H1 (cell line): ENCODE data around the gene IL1RAP. TPM values are rescaled to one million over a fixed set of nuclear protein-coding genes. Genes with fewer than 3 reads are reported as not detected.

ENCODE experiments used
- CTCF ChIA-PET: fragments of 300-600 bp; sonication (Branson Sonifier 250); formaldehyde crosslinking; loops from one replicate; lab custom pipeline; 2021; ENCODE audit not compliant: partially characterized antibody; lab: Charles Lee
- POLR2A ChIA-PET: fragments of 300-600 bp; sonication (Branson Sonifier 250); formaldehyde crosslinking; loops from one replicate; lab custom pipeline; 2021; ENCODE audit warnings: inconsistent platforms; ENCODE audit not compliant: partially characterized antibody; lab: Charles Lee
- DNase-seq, 2 experiments: peaks; one replicate each; pipeline versions ENCODE4 v3.0.0 to v3.0.0-alpha.2; 2010 to 2022; ENCODE audit warnings: low spot score in 2 of 2, low read depth in 1 of 2, mixed read lengths in 1 of 2
- FAIRE-seq: peaks from 2 replicates; lab custom pipeline; 2011; peaks lifted over from hg19 to GRCh38; lab: Jason Lieb, UNC
- H2AFZ ChIP-seq: 2 replicates; pipeline ENCODE4 v1.8.1; 2012; ENCODE audit warnings: low read length, inconsistent platforms
- H2AK5ac ChIP-seq: 2 replicates; pipeline ENCODE4 v1.6.1; 2013; ENCODE audit warnings: low read depth, low read length
- H2BK120ac ChIP-seq: replicated peaks from 2 replicates; pipeline ENCODE3; 2013; ENCODE audit warnings: low read depth, low read length, inconsistent platforms
- H2BK12ac ChIP-seq: 2 replicates; pipeline ENCODE4 v1.6.1; 2013; ENCODE audit warnings: low read depth, low read length
- H2BK15ac ChIP-seq: 2 replicates; pipeline ENCODE4 v1.6.1; 2013; ENCODE audit warnings: low read length
- H2BK20ac ChIP-seq: 2 replicates; pipeline ENCODE4 v1.6.1; 2013; ENCODE audit warnings: low read length
- H2BK5ac ChIP-seq: 2 replicates; pipeline ENCODE4 v1.6.1; 2013; ENCODE audit warnings: low read depth, low read length
- H3K14ac ChIP-seq: 2 replicates; pipeline ENCODE4 v1.6.1; 2013; ENCODE audit warnings: inconsistent platforms; ENCODE audit not compliant: insufficient read length
- H3K18ac ChIP-seq: 2 replicates; pipeline ENCODE4 v1.6.1; 2013; ENCODE audit warnings: low read length; ENCODE audit errors: extremely low read depth
- H3K23ac ChIP-seq: 2 replicates; pipeline ENCODE4 v1.6.1; 2013; ENCODE audit warnings: inconsistent platforms; ENCODE audit not compliant: insufficient read length
- H3K23me2 ChIP-seq: 2 replicates; pipeline ENCODE4 v1.6.1; 2013; ENCODE audit warnings: low read depth, low read length
- H3K27ac ChIP-seq: 2 replicates; pipeline ENCODE4 v1.6.1; 2011; ENCODE audit warnings: low read depth, low read length, inconsistent platforms
- H3K27me3 ChIP-seq, 4 experiments: replicated peaks in 1 of 4; 1 replicate in 1 of 4; 2 replicates in 3 of 4; pipeline versions ENCODE4 v1.6.1 to v1.8.1; 2011 to 2013; ENCODE audit warnings: low read length in 3 of 4, mild to moderate bottlenecking in 3 of 4, inconsistent platforms in 2 of 4, mixed read lengths in 2 of 4, moderate library complexity in 1 of 4; ENCODE audit not compliant: control insufficient read depth in 3 of 4, insufficient read depth in 3 of 4; ENCODE audit errors: extremely low read depth in 1 of 4
- H3K36me3 ChIP-seq, 4 experiments: 2 replicates each; pipeline versions ENCODE4 v1.6.1 to v1.8.1; 2011 to 2013; ENCODE audit warnings: mild to moderate bottlenecking in 4 of 4, low read length in 3 of 4, moderate library complexity in 2 of 4, control low read depth in 1 of 4, inconsistent platforms in 1 of 4; ENCODE audit not compliant: insufficient read depth in 4 of 4, control insufficient read depth in 2 of 4
- H3K4ac ChIP-seq: replicated peaks from 2 replicates; pipeline ENCODE3; 2013; ENCODE audit warnings: low read length, low read depth, mixed read lengths, inconsistent platforms; ENCODE audit not compliant: insufficient read length
- H3K4me1 ChIP-seq, 4 experiments: replicated peaks in 1 of 4; 1 replicate in 1 of 4; 2 replicates in 3 of 4; pipeline versions ENCODE4 v1.6.1 to v1.8.1; 2011 to 2013; ENCODE audit warnings: low read length in 3 of 4, inconsistent platforms in 2 of 4, mixed read lengths in 1 of 4; ENCODE audit not compliant: insufficient read depth in 4 of 4, control insufficient read depth in 3 of 4
- H3K4me2 ChIP-seq, 2 experiments: 2 replicates each; pipeline versions ENCODE4 v1.6.1 to v1.8.1; 2011 to 2013; ENCODE audit warnings: low read depth in 2 of 2, low read length in 2 of 2, control low read depth in 1 of 2, inconsistent platforms in 1 of 2, mild to moderate bottlenecking in 1 of 2; ENCODE audit not compliant: insufficient read depth in 1 of 2
- H3K4me3 ChIP-seq, 4 experiments: fragments of 200-600, 300-600 bp in 1 of 4; sonication (generic), shearing (Covaris generic), sonication (Bioruptor Twin) in 1 of 4; 2 replicates each; pipeline versions ENCODE4 v1.5.1 to v1.8.1; 2011 to 2016; ENCODE audit warnings: low read length in 4 of 4, low read depth in 3 of 4, control low read depth in 2 of 4, inconsistent platforms in 2 of 4, mild to moderate bottlenecking in 2 of 4, mixed read lengths in 1 of 4, moderate library complexity in 1 of 4; ENCODE audit not compliant: insufficient read depth in 2 of 4; ENCODE audit errors: extremely low read depth in 1 of 4
- H3K56ac ChIP-seq: replicated peaks from 2 replicates; pipeline ENCODE3; 2013; ENCODE audit warnings: low read depth, mild to moderate bottlenecking, mixed read lengths, low read length, inconsistent platforms; ENCODE audit not compliant: insufficient read length
- H3K79me1 ChIP-seq: 2 replicates; pipeline ENCODE4 v1.6.1; 2013; ENCODE audit warnings: low read depth, low read length, control low read depth
- H3K79me2 ChIP-seq, 2 experiments: 2 replicates each; pipeline versions ENCODE4 v1.6.1 to v1.8.1; 2012 to 2013; ENCODE audit warnings: low read length in 2 of 2, mild to moderate bottlenecking in 2 of 2, inconsistent platforms in 1 of 2; ENCODE audit not compliant: insufficient read depth in 2 of 2, control insufficient read depth in 1 of 2
- H3K9ac ChIP-seq, 4 experiments: replicated peaks in 1 of 4; 1 replicate in 1 of 4; 2 replicates in 3 of 4; pipeline versions ENCODE4 v1.6.1 to v1.8.1; 2011 to 2013; ENCODE audit warnings: low read depth in 3 of 4, low read length in 3 of 4, control low read depth in 2 of 4, mild to moderate bottlenecking in 2 of 4, moderate library complexity in 2 of 4, inconsistent platforms in 1 of 4; ENCODE audit errors: extremely low read depth in 1 of 4
- H3K9me3 ChIP-seq, 2 experiments: 2 replicates each; pipeline versions ENCODE4 v1.6.1 to v1.8.1; 2012 to 2013; ENCODE audit warnings: mild to moderate bottlenecking in 2 of 2, moderate library complexity in 2 of 2, control low read depth in 1 of 2, inconsistent platforms in 1 of 2, low read depth in 1 of 2, low read length in 1 of 2, mixed read lengths in 1 of 2; ENCODE audit not compliant: insufficient read depth in 2 of 2
- H4K20me1 ChIP-seq, 2 experiments: replicated peaks in 1 of 2; 2 replicates each; pipeline versions ENCODE3 to v1.8.1; 2011 to 2013; ENCODE audit warnings: inconsistent platforms in 2 of 2, low read length in 2 of 2, mild to moderate bottlenecking in 1 of 2; ENCODE audit not compliant: insufficient read depth in 2 of 2, control insufficient read depth in 1 of 2
- H4K5ac ChIP-seq: 2 replicates; pipeline ENCODE4 v1.6.1; 2013; ENCODE audit warnings: low read length, low read depth, mixed read lengths, inconsistent platforms; ENCODE audit not compliant: insufficient read length
- H4K8ac ChIP-seq: 2 replicates; pipeline ENCODE4 v1.8.0; 2013; ENCODE audit warnings: mild to moderate bottlenecking, moderate library complexity, low read length, inconsistent platforms; ENCODE audit not compliant: insufficient read depth; ENCODE audit errors: extremely low read depth
- H4K91ac ChIP-seq: replicated peaks from 2 replicates; pipeline ENCODE3; 2013; ENCODE audit warnings: low read length, mixed read lengths, inconsistent platforms; ENCODE audit not compliant: insufficient read length
- EGR1 ChIP-seq: IDR thresholded peaks from 2 replicates; pipeline ENCODE4 v1.6.1; 2011; ENCODE audit warnings: low read depth, low read length, borderline replicate concordance
- SAP30 ChIP-seq: fragments of 300-600 bp; sonication (generic); IDR thresholded peaks from 2 replicates; pipeline ENCODE4 v1.7.1; 2012; ENCODE audit warnings: low read length, moderate library complexity, mild to moderate bottlenecking, inconsistent platforms; ENCODE audit not compliant: insufficient read depth, insufficient replicate concordance
- WGBS, 2 experiments: shearing (Covaris generic) in 1 of 2; methylation state at CpG; one replicate each; pipeline versions ENCODE4 v1.1.6 to v1.1.7; 2013 to 2015; ENCODE audit warnings: low lambda C conversion rate in 2 of 2, mixed read lengths in 2 of 2, inconsistent platforms in 1 of 2, low coverage in 1 of 2, missing lambda C conversion rate in 1 of 2; ENCODE audit not compliant: insufficient replicate concordance in 2 of 2, insufficient coverage in 1 of 2, insufficient read length in 1 of 2; ENCODE audit errors: extremely low coverage in 1 of 2, missing lambda C conversion rate in 1 of 2; 5-methylcytosine and 5-hydroxymethylcytosine counted together
- polyA plus RNA-seq, 7 experiments: library from polyadenylated mRNA; depleted of rRNA in 3 of 7; stranded (reverse) in 5 of 7; unstranded in 2 of 7; fragments of >200 nt in 5 of 7; fragments of 200-250 nt in 2 of 7; gene quantifications; 1 replicate in 5 of 7; 2 replicates in 1 of 7; 4 replicates in 1 of 7; pipeline versions ENCODE4 v1.2.1 to v1.2.3, GENCODE V29; 2011 to 2013; ENCODE audit warnings: missing spikeins in 2 of 7, mixed read lengths in 2 of 7
- total RNA-seq: library from RNA; stranded (reverse); fragmentation: NEBNext Ultra II Directional; extraction: Animal tissue kit (Norgen Biotek cat#: 25700); gene quantifications from 2 replicates; pipeline ENCODE4 v1.2.1, GENCODE V29; 2021

The IL1RAP gene
- total and polyA plus RNA-seq, 2 of the 8 experiments (the other 6 are each of a cell fraction or from before 2014, with no cell fraction given), result 2.4 to 3.9 TPM

GRCh38 chr3:190545191-190545590, 31.3 kb downstream of the IL1RAP start:
- Histone ChIP-seq H2BK5ac (no peak overlapping the region), H3K4ac (no peak overlapping the region), H2BK15ac (no peak overlapping the region), H3K4me2 (no peak overlapping the region), H3K36me3 (no peaks in the 10 kb centered on the region), H4K91ac (no peak overlapping the region), H3K56ac (no peak overlapping the region), H2BK120ac (no peak overlapping the region), H3K79me1 (no peaks in the 10 kb centered on the region), H2BK20ac (no peak overlapping the region), H4K20me1 (no peaks in the 10 kb centered on the region), H3K4me1 (peaks cover 0 to 7% (median 4%) of the 10 kb centered on the region in 4 experiments; a peak in 3 of 7 replicates), H3K18ac (no peak overlapping the region), H3K9ac (no peak overlapping the region), H2BK12ac (no peak overlapping the region), H2AK5ac (no peak overlapping the region), H3K9me3 (no peaks in the 10 kb centered on the region), H4K8ac (no peak overlapping the region), H2AFZ (no peak overlapping the region), H3K27ac (no peak overlapping the region), H3K14ac (no peak overlapping the region), H3K79me2 (no peaks in the 10 kb centered on the region), H3K27me3 (peaks cover 12 to 32% (median 29%) of the 10 kb centered on the region in 4 experiments), H3K4me3 (no peak overlapping the region), H3K23ac (no peak overlapping the region), H3K23me2 (no peaks in the 10 kb centered on the region), H4K5ac (no peak overlapping the region)
- CTCF ChIA-PET, result interaction anchor here (1.1 kb wide), 1 partner anchor 506 kb away, joined by 3 read pairs; no protein-coding TSS in a partner anchor
- DNase-seq (no peak), FAIRE-seq (no peak)
- WGBS, 2 experiments, result 93% methylated on average over 4 of the region's 4 CpGs; no CpG with 5 or more reads in 1 of the 2 experiments
- POLR2A ChIA-PET, result no interaction called here
- TF ChIP-seq EGR1, result no peak
- TF ChIP-seq SAP30, result no peak
